ENCODE measurements around the gene RNF214. TPM values are rescaled to one million over a fixed set of nuclear protein-coding genes. Genes with fewer than 3 reads are reported as not detected.

Gene RNF214
- total RNA-seq, 2 donors from 2014 or later, result 9.4 to 24.8 TPM

DNA sequence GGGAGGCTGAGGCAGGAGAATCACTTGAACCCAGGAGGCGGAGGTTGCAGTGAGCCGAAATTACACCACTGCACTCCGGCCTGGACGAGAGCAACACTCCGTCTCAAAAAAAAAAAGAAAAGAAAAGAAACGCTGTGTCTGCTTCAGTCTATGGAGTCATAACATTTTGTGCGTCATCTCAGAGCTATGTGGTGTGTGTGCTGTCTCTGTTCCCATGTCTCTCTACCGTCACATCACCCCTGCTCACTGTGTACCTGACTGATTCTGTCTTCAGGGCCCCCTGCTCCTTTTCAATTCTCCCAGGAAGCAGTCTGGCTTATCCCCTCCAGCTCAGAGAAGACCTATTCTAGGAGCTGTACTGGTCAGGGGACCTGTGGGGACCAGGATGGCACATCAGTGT is 65.7 kb downstream of the RNF214 start:
- TF ChIP-seq, protein P1, sequence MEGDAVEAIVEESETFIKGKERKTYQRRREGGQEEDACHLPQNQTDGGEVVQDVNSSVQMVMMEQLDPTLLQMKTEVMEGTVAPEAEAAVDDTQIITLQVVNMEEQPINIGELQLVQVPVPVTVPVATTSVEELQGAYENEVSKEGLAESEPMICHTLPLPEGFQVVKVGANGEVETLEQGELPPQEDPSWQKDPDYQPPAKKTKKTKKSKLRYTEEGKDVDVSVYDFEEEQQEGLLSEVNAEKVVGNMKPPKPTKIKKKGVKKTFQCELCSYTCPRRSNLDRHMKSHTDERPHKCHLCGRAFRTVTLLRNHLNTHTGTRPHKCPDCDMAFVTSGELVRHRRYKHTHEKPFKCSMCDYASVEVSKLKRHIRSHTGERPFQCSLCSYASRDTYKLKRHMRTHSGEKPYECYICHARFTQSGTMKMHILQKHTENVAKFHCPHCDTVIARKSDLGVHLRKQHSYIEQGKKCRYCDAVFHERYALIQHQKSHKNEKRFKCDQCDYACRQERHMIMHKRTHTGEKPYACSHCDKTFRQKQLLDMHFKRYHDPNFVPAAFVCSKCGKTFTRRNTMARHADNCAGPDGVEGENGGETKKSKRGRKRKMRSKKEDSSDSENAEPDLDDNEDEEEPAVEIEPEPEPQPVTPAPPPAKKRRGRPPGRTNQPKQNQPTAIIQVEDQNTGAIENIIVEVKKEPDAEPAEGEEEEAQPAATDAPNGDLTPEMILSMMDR (IDR thresholded peaks at IDR 0.05), result no peak
- TF ChIP-seq POLR2AphosphoS5 (IDR thresholded peaks at IDR 0.05), result no peak
- TF ChIP-seq POLR2A (IDR thresholded peaks at IDR 0.05), result no peak
- 94% methylated on average over 8 of the region's 8 CpGs for WGBS
- H3K4me1 ChIP-seq (replicated peaks), result no peaks in the 10 kb centered on the region
- no peaks in the 10 kb centered on the region for H3K9me3 ChIP-seq
- H3K27me3 ChIP-seq (replicated peaks; ENCODE audit: insufficient read depth), result no peaks in the 10 kb centered on the region
- DNase-seq (ENCODE audit: low spot score), result no peak
- peaks cover 0 to 3% of the 10 kb centered on the region in 2 donors for H3K36me3 ChIP-seq
- H3K27ac ChIP-seq, result no peak overlapping the region
- intact Hi-C loops (cut with DNase I), result no loop called here
- H3K4me3 ChIP-seq, result no peak overlapping the region

- intact Hi-C loops (cut with DNase I), result no loop called here
- WGBS, result 47% methylated on average over 12 of the region's 12 CpGs
- DNase-seq (ENCODE audit: low spot score), result no peak
- no peak overlapping the region for H3K27ac ChIP-seq
- H3K36me3 ChIP-seq, result no peaks in the 10 kb centered on the region
- TF ChIP-seq, protein P1 (IDR thresholded peaks at IDR 0.05), result no peak
- TF ChIP-seq POLR2AphosphoS5 (IDR thresholded peaks at IDR 0.05) (no peak), POLR2A (IDR thresholded peaks at IDR 0.05) (no peak)
- no peaks in the 10 kb centered on the region for H3K27me3 ChIP-seq (replicated peaks; ENCODE audit: insufficient read depth)
- no peaks in the 10 kb centered on the region for H3K4me1 ChIP-seq (replicated peaks)
- no peak overlapping the region for H3K4me3 ChIP-seq
- no peaks in the 10 kb centered on the region for H3K9me3 ChIP-seq
Measured at GRCh38 chr11:117299351-117300282, 67.1 kb downstream of the RNF214 start.

GRCh38 chr11:117300283-117300663 is 67.8 kb downstream of the RNF214 start:
- Histone ChIP-seq H3K9me3 (no peaks in the 10 kb centered on the region), H3K27ac (no peak overlapping the region), H3K27me3 (replicated peaks; ENCODE audit: insufficient read depth) (no peaks in the 10 kb centered on the region), H3K36me3 (no peaks in the 10 kb centered on the region), H3K4me1 (replicated peaks) (no peaks in the 10 kb centered on the region), H3K4me3 (no peak overlapping the region)
- WGBS, result 10% methylated on average over 13 of the region's 17 CpGs
- no peak for DNase-seq (ENCODE audit: low spot score)
- intact Hi-C loops (cut with DNase I), result no loop called here
- no peak for TF ChIP-seq POLR2AphosphoS5 (IDR thresholded peaks at IDR 0.05)
- TF ChIP-seq, protein P1 (IDR thresholded peaks at IDR 0.05), result no peak
- no peak for TF ChIP-seq POLR2A (IDR thresholded peaks at IDR 0.05)

- intact Hi-C loops (cut with DNase I), result no loop called here
- no peaks in the 10 kb centered on the region for H3K4me1 ChIP-seq (replicated peaks)
- TF ChIP-seq, protein P1 (IDR thresholded peaks at IDR 0.05), result no peak
- TF ChIP-seq POLR2A (IDR thresholded peaks at IDR 0.05) (no peak), POLR2AphosphoS5 (IDR thresholded peaks at IDR 0.05) (no peak)
- H3K36me3 ChIP-seq, result no peaks in the 10 kb centered on the region
- H3K27me3 ChIP-seq (replicated peaks; ENCODE audit: insufficient read depth), result no peaks in the 10 kb centered on the region
- DNase-seq (ENCODE audit: low spot score), result no peak
- H3K4me3 ChIP-seq, result no peak overlapping the region
- H3K9me3 ChIP-seq, result no peaks in the 10 kb centered on the region
- 55% methylated on average over 5 of the region's 5 CpGs for WGBS
- no peak overlapping the region for H3K27ac ChIP-seq
Measured at GRCh38 chr11:117300773-117301172, 68.3 kb downstream of the RNF214 start.

GRCh38 chr11:117302228-117302627 is 69.8 kb downstream of the RNF214 start:
- intact Hi-C loops (cut with DNase I), result no loop called here
- WGBS, result 96% methylated on average over 7 of the region's 7 CpGs
- Histone ChIP-seq H3K9me3 (no peaks in the 10 kb centered on the region), H3K27me3 (replicated peaks; ENCODE audit: insufficient read depth) (no peaks in the 10 kb centered on the region), H3K27ac (no peak overlapping the region), H3K36me3 (no peaks in the 10 kb centered on the region), H3K4me3 (no peak overlapping the region), H3K4me1 (replicated peaks) (no peaks in the 10 kb centered on the region)
- no peak for DNase-seq (ENCODE audit: low spot score)
- TF ChIP-seq, protein P1 (IDR thresholded peaks at IDR 0.05), result no peak
- TF ChIP-seq POLR2AphosphoS5 (IDR thresholded peaks at IDR 0.05), result no peak

Data from prostate gland (tissue), 2 donors.